SJSA1 (cell line): ENCODE measurements around the gene GLT1D1. TPM values are rescaled to one million over a fixed set of nuclear protein-coding genes. Genes with fewer than 3 reads are reported as not detected.

ENCODE experiments used
- DNase-seq, 2 experiments: peaks; one replicate each; pipeline ENCODE4 v3.0.0-alpha.2; 2015 to 2020; ENCODE audit warnings: low spot score in 2 of 2, low read depth in 1 of 2
- H3K27ac ChIP-seq: fragments of 250-450 bp; sonication (Bioruptor Pico); 2 replicates; pipeline ENCODE4 v1.5.1; 2020; ENCODE audit warnings: mild to moderate bottlenecking, moderate library complexity
- H3K27me3 ChIP-seq: fragments of 250-450 bp; sonication (Bioruptor Pico); replicated peaks from 2 replicates; pipeline ENCODE4 v1.5.1; 2020; ENCODE audit warnings: mild to moderate bottlenecking, moderate library complexity
- H3K36me3 ChIP-seq: fragments of 250-450 bp; sonication (Bioruptor Pico); 2 replicates; pipeline ENCODE4 v1.5.1; 2020; ENCODE audit warnings: mild to moderate bottlenecking
- H3K4me1 ChIP-seq: fragments of 250-450 bp; sonication (Bioruptor Pico); replicated peaks from 2 replicates; pipeline ENCODE4 v1.6.1; 2021; ENCODE audit warnings: mild to moderate bottlenecking
- H3K4me3 ChIP-seq: fragments of 250-450 bp; sonication (Bioruptor Pico); 2 replicates; pipeline ENCODE4 v1.5.1; 2020; ENCODE audit warnings: mild to moderate bottlenecking
- H3K9me3 ChIP-seq: fragments of 250-450 bp; sonication (Bioruptor Pico); replicated peaks from 2 replicates; pipeline ENCODE4 v1.5.1; 2020; ENCODE audit warnings: mild to moderate bottlenecking
- total RNA-seq: library from RNA; depleted of rRNA; stranded (reverse); fragments of >200 nt; shearing (Covaris generic); gene quantifications from 2 replicates; pipeline ENCODE4 v1.2.3, GENCODE V29; 2014; rRNA removed

GLT1D1 gene
- total RNA-seq, 1 experiment from 2014 or later = not detected

GRCh38 chr12:129009833-129010622, 156.8 kb downstream of the GLT1D1 start:
- Histone ChIP-seq H3K9me3 (no peaks in the 10 kb centered on the region), H3K36me3 (no peaks in the 10 kb centered on the region), H3K4me3 (no peak overlapping the region), H3K27ac (no peak overlapping the region), H3K4me1 (no peaks in the 10 kb centered on the region), H3K27me3 (no peaks in the 10 kb centered on the region)
- no peak for DNase-seq

GRCh38 chr12:129016159-129016558, 162.9 kb downstream of the GLT1D1 start:
- H3K36me3 ChIP-seq = no peaks in the 10 kb centered on the region
- no peaks in the 10 kb centered on the region for H3K4me1 ChIP-seq
- no peak for DNase-seq
- no peak overlapping the region for H3K4me3 ChIP-seq
- H3K9me3 ChIP-seq = no peaks in the 10 kb centered on the region
- H3K27me3 ChIP-seq = no peaks in the 10 kb centered on the region
- no peak overlapping the region for H3K27ac ChIP-seq

- H3K27ac ChIP-seq = no peak overlapping the region
- no peaks in the 10 kb centered on the region for H3K36me3 ChIP-seq
- H3K4me1 ChIP-seq = no peaks in the 10 kb centered on the region
- no peaks in the 10 kb centered on the region for H3K27me3 ChIP-seq
- DNase-seq = no peak
- no peak overlapping the region for H3K4me3 ChIP-seq
- H3K9me3 ChIP-seq = peaks cover 2% of the 10 kb centered on the region; the same call in 1 of the 2 replicates
These were observed 171.8 kb downstream of the GLT1D1 start for GRCh38 chr12:129025055-129025454.

DNA sequence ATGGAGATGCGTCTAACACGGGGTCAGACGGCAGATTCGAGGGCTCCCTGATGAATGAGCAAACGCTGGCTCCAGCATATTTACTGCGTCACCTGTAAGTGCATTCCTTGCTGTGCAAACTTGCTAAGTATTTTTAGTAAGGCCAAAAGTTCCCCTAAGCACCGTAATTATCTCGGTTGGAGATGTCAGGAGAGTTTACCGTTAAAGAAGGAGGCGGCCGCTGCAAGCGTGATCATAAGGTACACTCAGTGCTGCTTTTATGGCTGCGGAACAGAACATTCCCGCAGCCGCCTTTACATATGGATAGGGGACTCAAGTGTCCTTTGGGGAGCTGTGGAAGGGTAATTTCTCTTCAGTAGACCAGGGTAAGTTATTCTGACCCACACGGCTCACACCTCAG, 175.6 kb downstream of the GLT1D1 start:
- Histone ChIP-seq H3K4me1 (no peaks in the 10 kb centered on the region), H3K9me3 (peaks cover 2% of the 10 kb centered on the region; the same call in 1 of the 2 replicates), H3K27ac (no peak overlapping the region), H3K4me3 (no peak overlapping the region), H3K36me3 (no peaks in the 10 kb centered on the region), H3K27me3 (no peaks in the 10 kb centered on the region)
- no peak for DNase-seq

Other genes starting within 250 kb of the GLT1D1 start
- gene SLC15A4, start 29.5 kb upstream of the GLT1D1 start, total RNA-seq = 51.6 and 59.5 TPM in 2 replicates